Osteoblast (primary cell): Measurements from ENCODE around the gene PHF12. TPM values are rescaled to one million over a fixed set of nuclear protein-coding genes. Genes with fewer than 3 reads are reported as not detected.

ENCODE experiments used
- DNase-seq: peaks from one replicate; pipeline ENCODE4 v3.0.0; 2011; ENCODE audit warnings: low spot score, mixed read lengths; ENCODE audit not compliant: insufficient read length; ENCODE audit errors: missing footprints
- H2AFZ ChIP-seq: 2 replicates; pipeline ENCODE4 v1.6.0; 2011; ENCODE audit warnings: mild to moderate bottlenecking, low read length
- H3K27ac ChIP-seq: 2 replicates; pipeline ENCODE4 v1.5.1; 2011; ENCODE audit warnings: mild to moderate bottlenecking, low read depth, low read length, moderate library complexity
- H3K27me3 ChIP-seq: 2 replicates; pipeline ENCODE4 v1.6.0; 2012; ENCODE audit warnings: mild to moderate bottlenecking, control low read depth, inconsistent platforms, low read length, moderate library complexity; ENCODE audit not compliant: insufficient read depth
- H3K36me3 ChIP-seq: 2 replicates; pipeline ENCODE4 v1.5.1; 2011; ENCODE audit warnings: mild to moderate bottlenecking, low read length, control low read depth, moderate library complexity; ENCODE audit not compliant: insufficient read depth
- H3K4me1 ChIP-seq: 2 replicates; pipeline ENCODE4 v1.5.1; 2011; ENCODE audit warnings: mild to moderate bottlenecking, low read length, control low read depth, moderate library complexity; ENCODE audit not compliant: insufficient read depth
- H3K4me2 ChIP-seq: 2 replicates; pipeline ENCODE4 v1.6.0; 2011; ENCODE audit warnings: mild to moderate bottlenecking, low read length; ENCODE audit not compliant: insufficient read depth
- H3K4me3 ChIP-seq: fragments of 200-600 bp; sonication (generic); 3 replicates; pipeline ENCODE4 v1.5.1; 2012; ENCODE audit warnings: mild to moderate bottlenecking, low read length, inconsistent platforms; ENCODE audit not compliant: insufficient read depth
- H3K79me2 ChIP-seq: 2 replicates; pipeline ENCODE4 v1.6.0; 2012; ENCODE audit warnings: mild to moderate bottlenecking, low read length, control low read depth, inconsistent platforms; ENCODE audit not compliant: insufficient read depth
- H3K9me3 ChIP-seq: 2 replicates; pipeline ENCODE4 v1.5.1; 2011; ENCODE audit warnings: low read depth, low read length, control low read depth
- H4K20me1 ChIP-seq: 2 replicates; pipeline ENCODE4 v1.6.0; 2012; ENCODE audit warnings: mild to moderate bottlenecking, low read length, control low read depth; ENCODE audit not compliant: insufficient read depth
- CTCF ChIP-seq: IDR thresholded peaks from 2 replicates; pipeline ENCODE4 v1.5.1; 2011; ENCODE audit warnings: mild to moderate bottlenecking, low read depth, low read length, moderate library complexity; ENCODE audit errors: extremely low read depth
- total RNA-seq: library from RNA; depleted of rRNA; stranded (reverse); fragments of >200 nt; gene quantifications from 2 replicates; pipeline ENCODE4 v1.2.3, GENCODE V29; 2012

Gene PHF12
- total RNA-seq, 1 donor: 26.8 TPM

DNA sequence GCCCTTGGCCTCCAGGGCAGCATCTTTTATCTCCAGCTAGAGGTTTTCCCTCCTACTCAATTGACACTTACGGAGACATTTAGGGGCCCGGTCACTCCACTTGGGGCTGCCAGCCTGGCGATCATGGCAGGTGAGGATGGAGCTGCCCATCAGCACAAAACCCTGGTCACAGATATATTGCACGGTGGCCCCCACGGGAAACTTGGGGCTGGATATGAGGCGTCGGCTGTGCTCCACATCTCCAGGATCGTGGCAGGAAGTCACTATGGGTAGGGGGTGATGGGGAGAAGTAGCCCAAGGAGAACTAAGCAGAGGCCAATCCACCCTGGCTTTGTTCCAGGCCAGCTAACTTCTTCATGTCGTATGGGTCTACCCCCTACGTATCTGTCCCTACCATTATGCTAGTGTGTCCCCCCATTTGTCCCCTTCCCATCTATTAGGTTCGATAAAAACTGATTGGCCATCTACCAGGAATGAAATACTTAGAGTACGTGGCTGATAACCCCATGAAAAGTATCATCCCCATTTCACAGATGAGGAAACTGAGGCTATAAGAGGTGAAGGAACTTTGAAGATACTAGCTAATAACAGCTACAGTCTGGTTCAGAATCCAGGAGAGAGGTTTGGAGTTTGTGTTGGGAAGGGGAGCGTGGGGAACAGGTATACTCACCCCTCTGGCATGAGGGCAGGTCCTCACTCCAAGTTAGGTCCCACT lies 6.1 kb upstream of the PHF12 start:
- Histone ChIP-seq H2AFZ (no peak overlapping the region), H3K27ac (no peak overlapping the region), H3K4me3 (no peak overlapping the region), H4K20me1 (no peaks in the 10 kb centered on the region), H3K79me2 (no peaks in the 10 kb centered on the region), H3K27me3 (peaks cover 16% of the 10 kb centered on the region), H3K4me1 (peaks cover 5% of the 10 kb centered on the region), H3K9me3 (no peaks in the 10 kb centered on the region), H3K36me3 (no peaks in the 10 kb centered on the region), H3K4me2 (no peak overlapping the region)
- TF ChIP-seq CTCF: no peak
- no peak for DNase-seq

DNA sequence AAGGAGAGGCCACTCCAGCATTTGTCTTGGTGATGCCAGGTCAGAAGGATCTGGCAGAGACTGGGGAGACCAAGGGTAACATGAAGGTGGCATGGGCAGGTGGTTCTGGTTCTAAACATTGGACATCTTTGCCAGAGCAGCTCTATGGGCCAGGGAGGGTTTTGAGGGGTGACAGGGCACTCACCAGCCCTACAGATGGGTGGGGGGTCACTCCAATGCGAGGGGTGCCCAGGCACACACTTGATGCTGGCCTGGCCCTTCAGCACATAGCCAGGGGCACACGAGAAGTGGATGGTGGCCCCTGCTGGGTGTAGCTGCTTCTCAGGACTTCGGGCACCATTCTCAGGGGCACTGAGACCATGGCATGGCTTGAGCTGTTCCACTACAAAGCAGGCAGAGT lies 5.5 kb upstream of the PHF12 start:
- Histone ChIP-seq H3K36me3 (no peaks in the 10 kb centered on the region), H3K4me2 (no peak overlapping the region), H4K20me1 (no peaks in the 10 kb centered on the region), H3K9me3 (no peaks in the 10 kb centered on the region), H3K27ac (no peak overlapping the region), H3K79me2 (no peaks in the 10 kb centered on the region), H2AFZ (no peak overlapping the region), H3K4me3 (no peak overlapping the region), H3K27me3 (peaks cover 12% of the 10 kb centered on the region), H3K4me1 (peaks cover 5% of the 10 kb centered on the region)
- DNase-seq: peak; percentile 23
- no peak for TF ChIP-seq CTCF

DNA sequence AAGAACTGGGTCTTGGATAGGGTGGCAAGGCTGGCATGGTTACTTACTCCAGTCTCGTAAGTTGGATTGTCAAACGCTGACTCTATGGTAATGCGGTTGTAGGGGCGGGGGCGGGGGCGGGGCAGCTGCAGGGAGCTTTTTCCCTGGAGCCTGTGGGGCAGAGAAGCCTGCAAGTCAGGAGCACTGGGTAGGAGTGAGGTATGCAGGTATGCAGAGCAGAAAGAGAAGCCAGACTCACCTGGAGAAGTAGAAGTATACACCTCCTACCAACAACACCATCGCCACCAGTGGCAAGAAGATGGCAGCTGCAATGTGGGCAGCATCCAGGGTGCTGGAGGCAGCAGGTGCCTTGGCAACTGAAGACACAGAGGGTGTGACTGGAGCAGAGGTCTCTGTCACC lies 4.8 kb upstream of the PHF12 start:
- Histone ChIP-seq H3K4me3 (no peak overlapping the region), H3K27me3 (peaks cover 6% of the 10 kb centered on the region), H3K79me2 (peaks cover under 1% of the 10 kb centered on the region), H3K4me2 (no peak overlapping the region), H2AFZ (no peak overlapping the region), H4K20me1 (no peaks in the 10 kb centered on the region), H3K36me3 (no peaks in the 10 kb centered on the region), H3K9me3 (no peaks in the 10 kb centered on the region), H3K4me1 (peaks cover 5% of the 10 kb centered on the region), H3K27ac (no peak overlapping the region)
- TF ChIP-seq CTCF: no peak
- peak; percentile 60 for DNase-seq

DNA sequence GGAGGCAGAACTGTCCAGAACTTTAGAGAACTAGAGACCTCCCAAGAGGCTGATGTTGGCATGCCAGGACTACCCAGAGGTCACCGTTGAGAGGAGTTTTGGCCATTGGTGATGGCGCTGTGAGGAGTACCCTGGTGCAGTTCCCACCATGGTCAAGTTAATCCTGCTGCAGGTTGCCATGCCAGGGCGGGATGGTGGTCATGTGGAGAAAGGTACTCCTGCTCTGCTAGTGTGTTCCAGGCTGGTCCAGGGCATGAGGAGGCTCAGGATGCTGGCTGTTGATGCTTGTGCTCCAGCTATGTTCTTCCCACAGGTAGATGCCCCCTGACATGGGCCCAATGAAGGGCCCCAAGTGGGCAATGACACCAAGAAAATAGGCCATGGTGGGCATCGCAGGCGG lies 4.1 kb upstream of the PHF12 start:
- no peak for DNase-seq
- H3K4me3 ChIP-seq: no peak overlapping the region
- no peaks in the 10 kb centered on the region for H3K36me3 ChIP-seq
- H3K4me2 ChIP-seq: no peak overlapping the region
- no peak overlapping the region for H2AFZ ChIP-seq
- H3K79me2 ChIP-seq: peaks cover 7% of the 10 kb centered on the region
- no peak for TF ChIP-seq CTCF
- no peaks in the 10 kb centered on the region for H3K9me3 ChIP-seq
- H4K20me1 ChIP-seq: no peaks in the 10 kb centered on the region
- peaks cover 5% of the 10 kb centered on the region for H3K4me1 ChIP-seq
- no peaks in the 10 kb centered on the region for H3K27me3 ChIP-seq
- no peak overlapping the region for H3K27ac ChIP-seq
